Glomerular visceral epithelial cell (primary cell): Measurements from ENCODE around the gene TTC6.
A peak's percentile ranks its signal among the peaks of the same experiment; 100 is the strongest.

Source experiments
- DNase-seq: peaks from one replicate; pipeline ENCODE4 v3.0.0-alpha.2; 2016; ENCODE audit errors: extremely low spot score

Gene TTC6

GRCh38 chr14:37597914-37598746 is 2.7 kb downstream of the TTC6 start:
- no peak for DNase-seq

- DNase-seq = no peak
Measured at GRCh38 chr14:37598747-37599506, 3.5 kb downstream of the TTC6 start.

- no peak for DNase-seq
Measured at GRCh38 chr14:37599507-37600368, 4.3 kb downstream of the TTC6 start.

DNA sequence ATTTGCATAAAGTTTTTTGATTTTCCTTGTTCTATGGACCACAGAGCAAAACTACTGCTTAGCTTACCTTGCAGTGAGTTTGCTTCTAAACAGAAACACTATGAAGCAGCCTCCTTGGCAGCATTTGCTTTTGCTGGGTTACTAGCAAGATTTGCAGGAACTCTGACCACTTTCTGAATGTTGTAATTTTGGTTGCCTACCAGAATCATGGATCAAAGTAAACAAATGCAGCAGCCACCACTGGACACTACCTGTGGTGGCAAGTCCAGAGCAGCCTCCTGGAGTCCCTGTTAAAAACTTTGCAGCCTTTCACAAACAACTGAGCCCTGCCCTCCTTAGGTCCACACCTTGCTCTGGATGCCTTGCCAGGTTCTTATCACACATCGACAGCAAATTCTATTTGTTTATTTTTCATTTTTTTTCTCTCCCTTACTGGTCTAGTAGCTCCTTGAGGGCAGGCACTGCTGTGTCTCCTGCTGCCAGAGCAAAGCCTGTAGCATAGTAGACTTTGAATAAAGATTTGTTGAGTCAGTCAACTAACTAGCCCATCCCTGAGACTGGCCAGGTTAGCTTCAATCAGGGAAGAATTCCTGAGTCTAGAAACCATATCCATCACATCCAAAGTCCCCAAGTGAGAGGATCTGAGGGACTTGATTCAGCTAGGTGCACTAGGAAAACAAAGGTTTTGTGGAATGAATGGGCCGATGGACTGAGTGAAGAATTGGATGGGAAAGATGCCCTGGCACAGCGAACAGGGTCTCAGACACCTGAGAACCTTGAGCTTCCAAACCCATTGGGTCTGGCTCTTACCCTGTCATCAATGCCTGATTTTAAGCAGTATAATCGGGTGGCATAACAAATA is 5.7 kb downstream of the TTC6 start:
- no peak for DNase-seq

DNA sequence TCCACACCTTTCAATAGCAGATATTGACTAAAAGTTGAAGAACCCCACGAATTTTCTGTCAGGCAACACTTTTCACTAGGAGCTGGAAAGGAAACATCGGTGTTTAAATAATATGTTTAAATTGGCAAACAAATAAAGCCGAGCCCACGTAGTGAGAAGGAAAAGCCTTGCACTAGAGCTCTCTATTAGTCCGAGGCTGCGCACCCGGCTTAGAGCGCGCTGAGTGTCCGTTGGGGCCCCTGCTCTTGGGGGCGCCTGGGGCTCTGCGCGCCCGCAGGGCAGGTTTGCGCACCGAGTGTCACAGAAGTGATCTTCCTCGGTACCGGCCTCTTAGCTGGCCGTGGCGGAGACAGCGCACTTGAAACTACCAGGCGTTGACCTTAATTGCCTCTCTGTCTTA is 6.4 kb downstream of the TTC6 start:
- no peak for DNase-seq

- DNase-seq = no peak
Measured at GRCh38 chr14:37602605-37603453, 7.4 kb downstream of the TTC6 start.

GRCh38 chr14:37603688-37604251 is 8.3 kb downstream of the TTC6 start:
- no peak for DNase-seq

GRCh38 chr14:37606678-37607077 is 11.2 kb downstream of the TTC6 start:
- DNase-seq = no peak

DNA sequence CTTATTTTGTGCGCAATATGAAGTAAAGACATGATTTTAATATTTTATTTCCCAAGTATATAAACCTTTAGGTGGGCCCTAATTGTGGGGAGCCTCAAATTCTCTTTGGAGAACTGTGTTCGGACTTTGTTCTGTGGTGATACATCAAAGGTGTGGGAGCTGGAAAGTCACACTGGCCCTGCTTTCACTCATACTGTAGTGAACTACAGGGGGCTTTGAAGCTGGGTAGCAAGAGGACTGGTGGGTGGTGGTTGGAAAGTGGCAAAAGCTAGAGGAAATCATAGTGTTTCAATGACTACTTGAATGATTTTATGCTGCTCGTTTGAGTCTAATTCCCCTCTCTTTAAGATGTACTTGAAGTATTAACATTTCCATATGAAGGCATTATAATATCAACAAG is 13.2 kb downstream of the TTC6 start:
- no peak for DNase-seq

DNA sequence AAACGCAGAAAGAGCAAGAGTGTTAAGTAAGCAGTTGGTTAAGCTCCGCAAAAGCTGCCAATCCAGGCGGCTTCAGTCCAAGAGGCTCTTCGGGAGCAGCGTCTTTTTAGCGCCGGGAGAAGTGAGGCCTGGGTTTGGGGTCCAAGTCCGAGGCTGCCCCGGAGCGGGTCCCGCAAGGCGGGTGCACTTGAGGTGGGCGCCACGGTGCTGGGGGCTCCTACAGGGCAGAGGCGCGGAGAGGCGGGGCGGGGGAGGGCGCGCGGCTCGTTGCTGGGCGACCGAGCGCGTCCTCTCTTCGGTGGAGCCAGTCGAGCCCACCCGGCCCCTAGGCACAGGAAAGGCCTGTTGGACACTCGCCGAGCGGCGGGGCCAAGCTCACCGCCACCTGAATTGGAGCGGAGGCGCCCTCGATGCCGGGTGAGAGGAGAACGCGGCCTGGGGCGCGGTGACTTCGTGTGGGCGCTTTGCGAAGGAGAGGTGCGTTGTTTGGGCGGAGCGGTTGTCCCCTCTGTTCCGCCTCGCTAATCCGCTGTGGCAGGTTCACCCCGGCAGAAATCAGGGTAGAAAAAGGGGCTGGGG is 15.6 kb downstream of the TTC6 start:
- no peak for DNase-seq

DNA sequence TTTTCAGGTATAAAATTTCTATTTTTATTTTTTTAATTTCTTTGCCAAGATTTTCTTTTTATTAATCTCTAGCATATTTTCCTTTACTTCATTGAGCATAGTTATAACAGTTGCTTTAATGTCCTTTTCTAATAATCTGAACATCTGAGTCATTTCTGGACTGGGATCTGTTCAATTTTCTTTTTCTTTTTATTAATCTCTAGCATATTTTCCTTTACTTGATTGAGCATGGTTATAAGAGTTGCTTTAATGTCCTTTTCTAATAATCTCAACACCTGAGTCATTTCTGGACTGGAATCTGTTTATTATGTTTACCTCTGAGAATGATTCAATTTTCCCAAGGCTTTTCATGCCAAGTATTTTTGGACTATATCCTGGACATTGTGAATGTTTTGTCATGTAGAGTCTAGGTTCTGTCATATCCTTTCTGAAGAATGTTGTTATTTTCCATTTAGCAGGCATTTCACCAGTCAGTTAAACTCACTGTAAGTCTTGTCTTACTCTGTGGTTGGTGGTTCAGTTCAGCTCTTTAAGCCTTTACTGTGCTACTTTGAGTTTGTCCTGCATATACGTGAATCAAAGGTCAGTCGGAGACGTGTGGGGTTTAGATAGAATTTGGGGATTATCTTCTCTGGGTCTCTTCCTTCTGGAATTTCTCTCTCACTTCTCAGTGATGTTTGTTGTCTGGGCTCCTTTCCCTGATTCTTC is 20.3 kb downstream of the TTC6 start:
- DNase-seq = no peak

GRCh38 chr14:37616853-37617252 is 21.4 kb downstream of the TTC6 start:
- DNase-seq = no peak

DNA sequence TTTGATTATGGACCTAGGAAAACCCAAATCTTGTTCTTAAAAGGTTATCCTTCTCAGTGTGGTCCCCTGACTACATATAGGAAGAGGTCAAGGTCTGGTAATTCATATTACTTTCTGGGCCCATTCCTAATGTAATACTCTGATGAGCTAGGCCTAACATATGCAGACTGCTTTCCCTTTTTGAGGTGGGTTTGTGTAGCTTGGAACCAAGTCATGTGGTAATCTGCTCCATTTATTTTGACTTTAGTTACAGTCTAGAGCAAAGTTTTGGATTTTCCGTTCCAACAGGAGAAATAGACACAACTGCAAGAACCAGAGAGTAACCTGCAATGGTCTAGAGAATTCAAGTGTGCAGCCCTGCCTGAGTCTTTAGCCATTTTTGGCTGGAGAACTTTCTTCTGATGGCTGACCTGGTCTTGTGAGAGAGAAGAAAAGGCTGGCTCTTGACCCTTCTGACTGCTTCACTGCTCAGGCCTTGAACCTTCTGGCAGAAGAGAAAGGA is 22.5 kb downstream of the TTC6 start:
- no peak for DNase-seq

DNA sequence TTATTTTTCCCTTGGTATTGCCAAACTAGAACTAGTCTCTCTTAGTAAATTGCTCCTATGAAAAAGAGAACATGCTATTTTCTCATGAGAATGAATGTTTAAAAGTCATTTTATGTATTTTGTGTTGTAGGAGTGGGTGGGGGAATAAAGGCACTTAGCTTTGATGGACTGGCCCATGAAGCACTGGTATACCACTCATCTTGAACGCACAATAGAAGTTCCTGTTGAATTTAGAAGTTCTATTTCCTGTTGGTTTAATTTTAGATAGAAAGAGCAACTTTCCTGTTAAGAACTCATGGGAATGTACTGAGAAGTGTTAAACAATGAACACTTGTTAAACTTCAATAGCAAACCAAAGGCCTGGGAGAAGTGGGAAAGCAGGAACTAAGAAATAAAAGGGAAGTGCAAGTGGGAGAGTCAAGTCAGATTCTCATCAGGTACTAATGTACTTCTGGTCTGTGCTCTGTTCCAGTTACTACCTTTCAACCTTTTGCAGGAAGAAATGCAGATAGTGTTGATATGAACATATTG is 23.1 kb downstream of the TTC6 start:
- DNase-seq = no peak

- DNase-seq = no peak
Measured at GRCh38 chr14:37620856-37621255, 25.4 kb downstream of the TTC6 start.

DNA sequence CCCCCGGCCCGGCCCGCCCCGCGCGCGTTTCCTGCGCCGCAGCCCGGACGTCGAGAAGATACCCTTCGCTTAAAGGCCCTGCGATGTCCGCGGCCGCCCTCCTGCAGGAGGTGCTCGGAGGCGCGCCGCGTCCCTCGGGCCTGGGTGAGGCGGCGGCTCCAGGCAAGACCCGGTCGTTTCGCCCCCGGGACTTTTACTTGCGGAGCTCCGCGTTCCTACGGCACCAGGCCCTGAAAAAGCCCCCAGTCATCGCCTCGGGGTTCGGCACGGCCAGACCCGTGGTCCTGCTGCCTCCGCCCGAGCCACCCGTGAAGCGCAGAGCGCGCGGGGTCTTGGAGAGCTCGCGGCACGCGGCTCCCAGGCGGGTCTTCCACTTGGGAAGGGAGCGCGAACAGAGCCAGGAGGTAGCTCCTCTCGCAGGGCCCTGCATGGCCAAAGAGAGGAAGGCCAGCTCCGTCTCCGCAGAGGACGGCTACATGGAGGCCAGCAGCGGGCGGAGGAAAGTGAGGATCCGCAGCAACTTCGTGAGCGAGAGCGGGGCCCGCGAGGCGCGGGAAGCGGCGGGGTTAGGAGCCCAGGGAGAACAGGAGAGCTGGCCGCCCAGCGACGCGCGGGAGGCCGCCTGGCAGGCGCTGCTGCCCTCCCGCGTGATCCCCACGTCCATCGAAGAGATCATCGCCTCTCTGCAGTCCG is 26.9 kb downstream of the TTC6 start:
- no peak for DNase-seq

- DNase-seq = peak; percentile 61
Measured at GRCh38 chr14:37623426-37623951, 28.1 kb downstream of the TTC6 start.

- no peak for DNase-seq
Measured at GRCh38 chr14:37623971-37624370, 28.5 kb downstream of the TTC6 start.
